Endodermal cell (in vitro differentiated cells): Measurements from ENCODE around the gene TTN. TPM values are rescaled to one million over a fixed set of nuclear protein-coding genes. Genes with fewer than 3 reads are reported as not detected.
A peak's percentile ranks its signal among the peaks of the same experiment; 100 is the strongest.

Experiments
- DNase-seq: peaks from one replicate; pipeline ENCODE4 v3.0.0-alpha.2; 2017
- H3K27ac ChIP-seq: 2 replicates; pipeline ENCODE4 v1.5.1; 2013; ENCODE audit warnings: mild to moderate bottlenecking, low read depth, low read length, moderate library complexity
- H3K27me3 ChIP-seq: 2 replicates; pipeline ENCODE4 v1.6.1; 2013; ENCODE audit warnings: mild to moderate bottlenecking, low read length, moderate library complexity; ENCODE audit not compliant: insufficient read depth, control insufficient read depth, poor library complexity, severe bottlenecking
- H3K36me3 ChIP-seq: 2 replicates; pipeline ENCODE4 v1.7.0; 2013; ENCODE audit warnings: mild to moderate bottlenecking, low read length, moderate library complexity; ENCODE audit not compliant: control insufficient read depth, insufficient read depth
- H3K4me1 ChIP-seq: one replicate; pipeline ENCODE4 v1.7.0; 2013; ENCODE audit warnings: low read length; ENCODE audit not compliant: control insufficient read depth, insufficient read depth
- H3K4me3 ChIP-seq: 2 replicates; pipeline ENCODE4 v1.5.1; 2013; ENCODE audit warnings: mild to moderate bottlenecking, low read length, moderate library complexity
- H3K9ac ChIP-seq: 2 replicates; pipeline ENCODE4 v1.6.1; 2013; ENCODE audit warnings: mild to moderate bottlenecking, low read length, moderate library complexity; ENCODE audit not compliant: poor library complexity, severe bottlenecking; ENCODE audit errors: extremely low read depth
- H3K9me3 ChIP-seq: 2 replicates; pipeline ENCODE4 v1.6.1; 2013; ENCODE audit warnings: mild to moderate bottlenecking, low read length, moderate library complexity; ENCODE audit not compliant: control insufficient read depth
- H3K27ac Mint-ChIP-seq: 2 replicates; pipeline ENCODE4 v1.8.0; 2020; ENCODE audit warnings: mixed read lengths
- H3K27me3 Mint-ChIP-seq: 2 replicates; pipeline ENCODE4 v1.8.0; 2021; ENCODE audit warnings: mild to moderate bottlenecking, mixed read lengths; ENCODE audit not compliant: insufficient read depth
- H3K36me3 Mint-ChIP-seq: 2 replicates; pipeline ENCODE4 v1.8.0; 2020; ENCODE audit warnings: low read depth, mixed read lengths
- H3K4me1 Mint-ChIP-seq: 2 replicates; pipeline ENCODE4 v1.8.0; 2020; ENCODE audit warnings: mixed read lengths
- H3K4me3 Mint-ChIP-seq: 2 replicates; pipeline ENCODE4 v1.8.0; 2020; ENCODE audit warnings: mild to moderate bottlenecking, moderate library complexity, mixed read lengths
- H3K9me3 Mint-ChIP-seq: 2 replicates; pipeline ENCODE4 v1.8.0; 2020; ENCODE audit warnings: mild to moderate bottlenecking, mixed read lengths
- CTCF ChIP-seq: fragments of 200-600 bp; sonication (generic); conservative IDR thresholded peaks from 2 replicates; pipeline ENCODE4 v1.5.0; 2021; ENCODE audit warnings: antibody characterized with exemption, mild to moderate bottlenecking
- WGBS, 2 experiments: methylation state at CpG; one replicate each; pipeline versions ENCODE4 v1.1.5 to v1.1.7; 2013; ENCODE audit warnings: missing lambda C conversion rate in 2 of 2, mixed read lengths in 1 of 2; ENCODE audit not compliant: insufficient coverage in 1 of 2, insufficient read length in 1 of 2; 5-methylcytosine and 5-hydroxymethylcytosine counted together
- total RNA-seq, 2 donors: library from RNA; stranded (reverse); fragmentation: NEBNext Ultra II Directional in 1 of 2; extraction: Animal tissue kit (Norgen Biotek cat#: 25700) in 1 of 2; gene quantifications; 2 replicates in 1 of 2; 3 replicates in 1 of 2; pipeline ENCODE4 v1.2.1, GENCODE V29; 2021

Gene TTN
- total RNA-seq, 2 donors from 2014 or later: 101 to 118 TPM

GRCh38 chr2:178478130-178478438 lies 329.1 kb downstream of the TTN start:
- Mint-ChIP-seq H3K4me3 (peak overlapping the region; percentile 87), H3K36me3 (no peaks in the 10 kb centered on the region)
- WGBS, 2 experiments: 10 to 12% methylated on average over 7 to 10 of the region's 10 CpGs

GRCh38 chr2:178477443-178478129 lies 329.6 kb downstream of the TTN start:
- no peaks in the 10 kb centered on the region for H3K4me1 ChIP-seq
- Mint-ChIP-seq H3K27me3 (peaks cover 3% of the 10 kb centered on the region), H3K36me3 (no peaks in the 10 kb centered on the region), H3K27ac (no peak overlapping the region), H3K4me1 (peaks cover 13% of the 10 kb centered on the region), H3K9me3 (no peaks in the 10 kb centered on the region), H3K4me3 (peak overlapping the region; percentile 87)
- no peaks in the 10 kb centered on the region for H3K27me3 ChIP-seq
- H3K4me3 ChIP-seq: peak overlapping the region; percentile 91
- no peak for TF ChIP-seq CTCF
- DNase-seq: no peak
- WGBS, 2 experiments: 70% methylated on average over 2 of the region's 3 CpGs; no CpG with 5 or more reads in 1 of the 2 experiments
- H3K27ac ChIP-seq: peak overlapping the region; percentile 90
- no peaks in the 10 kb centered on the region for H3K9me3 ChIP-seq
- no peaks in the 10 kb centered on the region for H3K36me3 ChIP-seq
- H3K9ac ChIP-seq: peak overlapping the region; percentile 83

More at GRCh38 chr2:178478130-178478438, 329.1 kb downstream of the TTN start:
- H3K4me1 ChIP-seq: no peaks in the 10 kb centered on the region
- peak overlapping the region; percentile 91 for H3K4me3 ChIP-seq
- peak overlapping the region; percentile 97 for H3K27ac Mint-ChIP-seq
- H3K36me3 ChIP-seq: no peaks in the 10 kb centered on the region
- DNase-seq: no peak
- H3K27me3 Mint-ChIP-seq: peaks cover 3% of the 10 kb centered on the region
- H3K27me3 ChIP-seq: no peaks in the 10 kb centered on the region
- no peaks in the 10 kb centered on the region for H3K9me3 ChIP-seq
- peaks cover 18% of the 10 kb centered on the region for H3K4me1 Mint-ChIP-seq
- peak overlapping the region; percentile 83 for H3K9ac ChIP-seq
- H3K9me3 Mint-ChIP-seq: no peaks in the 10 kb centered on the region
- H3K27ac ChIP-seq: peak overlapping the region; percentile 90
- no peak for TF ChIP-seq CTCF

GRCh38 chr2:178476477-178476876 lies 330.7 kb downstream of the TTN start:
- Histone ChIP-seq H3K36me3 (no peaks in the 10 kb centered on the region), H3K27ac (no peak overlapping the region), H3K4me3 (no peak overlapping the region), H3K9me3 (no peaks in the 10 kb centered on the region), H3K9ac (no peak overlapping the region), H3K27me3 (no peaks in the 10 kb centered on the region), H3K4me1 (no peaks in the 10 kb centered on the region)
- no peak overlapping the region for H3K4me3 Mint-ChIP-seq
- no peaks in the 10 kb centered on the region for H3K36me3 Mint-ChIP-seq
- H3K27me3 Mint-ChIP-seq: peaks cover 3% of the 10 kb centered on the region
- H3K27ac Mint-ChIP-seq: no peak overlapping the region
- peaks cover 3% of the 10 kb centered on the region for H3K4me1 Mint-ChIP-seq
- H3K9me3 Mint-ChIP-seq: no peaks in the 10 kb centered on the region
- no peak for TF ChIP-seq CTCF
- no peak for DNase-seq

Other genes starting within 250 kb of the TTN start
- 100 to 1,000 TPM; 118 to 142 TPM for gene CCDC141, start 242.7 kb upstream of the TTN start, total RNA-seq